Medulla oblongata (tissue), 1 donor: ENCODE data around the gene AUTS2.
"Not testable (repeated sequence)": the region's sequence is repeated elsewhere in the genome, so short reads cannot be mapped to it uniquely, and the experiment has no call there.

ENCODE experiments used
- DNase-seq: peaks from one replicate; pipeline ENCODE4 v3.0.0-alpha.2; 2015; ENCODE audit errors: extremely low spot score

The AUTS2 gene

DNA sequence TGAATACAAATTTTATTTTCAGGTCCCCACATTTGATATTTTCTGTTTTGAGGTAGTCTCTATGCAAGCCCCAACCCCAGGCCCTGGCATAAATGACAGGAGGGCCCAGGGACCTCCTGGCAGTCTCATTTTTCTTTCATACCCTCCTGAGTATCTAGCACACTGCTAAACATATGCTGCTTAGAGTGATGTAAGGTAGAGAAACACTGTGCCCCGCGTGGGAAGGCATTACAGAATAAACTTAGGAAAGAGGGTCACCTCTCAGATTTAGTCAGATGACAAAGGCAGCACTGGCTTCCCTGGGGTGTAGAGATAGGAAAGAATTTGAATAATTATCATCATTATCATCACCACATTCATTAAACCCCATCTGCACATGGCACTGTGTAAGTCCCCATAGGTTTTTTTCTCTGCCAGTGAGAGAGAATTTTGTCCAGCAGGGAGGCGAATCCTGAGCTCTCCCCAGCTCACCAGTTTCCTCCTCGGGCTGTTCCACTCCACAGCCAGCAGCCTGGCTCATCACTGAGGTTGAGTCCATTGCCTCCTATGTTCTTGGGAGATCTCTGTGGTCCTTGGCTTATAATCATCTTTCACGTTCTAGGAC is 1026.3 kb downstream of the AUTS2 start:
- no peak for DNase-seq

DNA sequence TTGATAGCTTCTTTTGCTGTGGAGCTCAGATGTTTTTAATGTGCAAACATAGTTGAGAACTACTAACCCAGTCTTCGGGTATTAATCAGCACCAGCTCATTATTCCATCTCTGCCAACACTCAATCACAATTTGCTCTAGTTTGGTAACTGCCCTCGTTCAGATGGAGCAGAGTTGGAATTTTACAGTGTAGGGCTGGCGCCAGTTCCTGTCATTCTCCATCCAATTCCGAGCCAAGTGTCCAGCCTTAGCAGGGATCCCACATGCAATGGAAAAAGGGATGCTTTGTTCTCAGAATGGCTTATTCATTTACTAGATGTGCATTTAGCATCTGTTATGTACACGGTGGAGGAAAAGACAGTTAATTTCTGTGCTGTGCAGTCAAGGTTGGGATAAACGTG is 1029.2 kb downstream of the AUTS2 start:
- no peak for DNase-seq

DNA sequence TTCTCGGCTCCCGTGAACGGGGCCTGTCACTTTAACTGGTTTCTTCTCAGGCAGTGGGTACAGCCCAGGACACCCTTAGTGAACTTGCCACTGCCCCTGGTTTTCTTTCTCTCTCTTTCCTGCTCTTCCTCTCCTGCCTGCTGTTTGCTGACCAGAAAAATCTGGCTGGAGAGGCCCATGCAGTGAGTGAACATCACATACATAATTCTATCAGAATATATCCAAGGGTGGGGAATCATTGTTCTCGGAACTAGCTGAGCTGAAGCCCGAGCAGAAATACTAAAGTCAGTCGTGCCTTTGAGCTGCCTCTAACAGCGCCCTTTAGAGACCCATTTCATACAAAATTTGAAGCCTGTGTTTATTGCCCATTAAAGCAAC is 1032.2 kb downstream of the AUTS2 start:
- no peak for DNase-seq

DNA sequence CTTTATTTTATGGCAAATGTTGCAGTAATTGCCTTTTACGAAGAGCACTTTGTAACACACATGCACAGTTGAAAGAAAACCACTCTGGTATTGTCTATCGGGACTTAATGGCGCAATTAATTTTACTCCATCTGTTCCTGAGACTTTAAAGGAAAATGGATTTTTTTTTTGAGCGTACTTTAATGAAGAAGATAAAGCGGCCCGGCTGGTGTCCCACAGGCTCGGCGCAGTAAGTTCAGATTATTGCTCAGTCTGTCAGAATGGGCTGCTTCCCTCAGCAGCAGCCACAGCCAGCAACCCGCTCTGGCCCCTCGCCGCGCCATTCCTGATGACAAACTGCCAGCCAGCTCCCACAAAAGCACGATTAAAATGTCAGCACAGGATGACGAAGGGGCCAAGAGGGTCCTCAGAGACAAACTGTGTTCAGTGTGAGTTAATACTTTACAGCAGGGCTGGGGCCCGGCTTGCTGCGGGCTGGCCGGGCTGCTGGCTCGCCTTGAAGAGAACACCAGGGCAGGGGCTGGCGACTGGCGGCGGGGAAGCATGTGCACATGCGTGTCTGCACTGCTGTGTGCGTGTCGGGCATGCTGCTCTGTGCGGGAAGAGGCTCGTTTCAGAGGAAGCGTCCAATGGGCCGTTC is 1032.7 kb downstream of the AUTS2 start:
- no peak for DNase-seq

DNA sequence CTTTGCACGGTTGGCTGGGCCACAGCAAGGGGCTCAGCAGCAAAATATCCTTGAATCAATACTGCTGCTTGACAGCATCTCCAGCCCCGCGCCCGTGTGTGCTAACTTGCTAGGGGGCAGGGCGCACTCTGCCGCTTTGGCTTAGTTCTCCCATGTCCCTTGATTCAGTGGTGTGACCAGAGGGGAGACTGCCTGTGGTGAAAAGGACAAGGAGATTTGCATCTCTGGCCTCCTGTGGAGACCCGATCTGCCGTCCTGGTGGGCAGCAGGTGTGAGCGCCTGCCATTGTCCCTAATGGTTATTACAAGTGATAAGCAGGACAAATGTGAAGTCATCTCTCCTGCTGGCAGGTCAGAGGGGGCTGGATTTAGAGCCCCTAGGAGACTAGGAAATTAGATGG is 1033.4 kb downstream of the AUTS2 start:
- DNase-seq = no peak

DNA sequence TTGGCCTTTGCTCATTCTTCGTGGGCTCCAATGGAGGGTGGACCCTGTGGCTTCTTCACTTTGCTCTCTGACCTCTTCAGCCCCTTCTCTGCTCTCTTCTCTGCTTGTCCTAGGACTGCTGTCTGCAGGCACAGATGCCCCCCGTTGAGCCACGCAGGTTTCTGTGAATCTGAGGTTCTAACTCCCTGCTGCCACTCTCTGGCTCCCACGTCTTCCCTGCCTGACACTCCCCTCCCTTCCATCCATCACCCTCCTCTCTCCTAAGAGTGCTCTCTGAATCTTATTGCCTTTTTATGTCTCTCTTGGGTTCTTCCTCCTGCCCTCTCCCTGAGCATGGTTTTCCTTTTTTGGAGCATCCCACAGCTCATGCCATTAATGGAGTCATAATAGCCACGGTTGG is 1034.1 kb downstream of the AUTS2 start:
- no peak for DNase-seq

DNA sequence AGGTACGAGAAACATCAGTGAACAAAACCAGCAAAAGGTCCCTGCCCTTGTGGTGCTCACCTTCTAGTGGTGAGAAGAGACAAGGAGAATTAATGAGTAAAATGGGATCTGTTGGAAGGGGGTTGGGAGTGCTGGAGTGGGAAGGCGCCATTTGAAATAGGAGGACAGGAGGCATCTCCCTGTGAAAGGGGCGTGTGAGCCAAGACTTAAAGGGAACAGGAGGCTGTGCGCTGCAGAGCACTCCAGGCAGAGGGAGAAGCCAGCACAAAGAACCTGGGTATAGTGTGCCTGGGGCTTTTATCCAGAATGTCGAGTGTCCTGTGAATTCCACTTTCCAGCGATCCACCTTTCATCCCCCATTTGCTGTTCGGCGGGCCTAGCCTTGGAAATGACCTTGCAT is 1035.8 kb downstream of the AUTS2 start:
- no peak for DNase-seq

DNA sequence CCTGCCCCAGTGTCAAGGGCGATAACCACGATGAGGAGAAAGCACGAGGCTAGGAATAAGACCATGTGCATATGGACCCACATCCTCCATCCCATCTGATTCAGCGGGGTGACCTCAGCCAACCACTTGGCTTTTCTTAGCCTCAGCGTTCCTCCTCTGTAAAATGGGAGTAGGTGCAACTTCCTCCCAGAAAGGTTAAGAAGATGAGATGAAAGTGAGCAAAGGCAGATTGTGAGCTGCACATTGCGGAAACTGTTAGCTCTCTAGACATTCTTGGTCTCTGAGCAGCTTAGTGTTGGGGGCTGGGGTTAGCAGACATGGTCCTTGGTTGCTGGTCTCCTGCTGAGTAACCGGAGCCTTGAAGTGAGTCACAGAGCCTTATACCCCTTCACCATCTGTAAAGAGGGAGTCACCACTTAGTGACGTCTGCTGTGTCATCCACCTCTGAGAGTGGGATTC is 1036.4 kb downstream of the AUTS2 start:
- DNase-seq = no peak

DNA sequence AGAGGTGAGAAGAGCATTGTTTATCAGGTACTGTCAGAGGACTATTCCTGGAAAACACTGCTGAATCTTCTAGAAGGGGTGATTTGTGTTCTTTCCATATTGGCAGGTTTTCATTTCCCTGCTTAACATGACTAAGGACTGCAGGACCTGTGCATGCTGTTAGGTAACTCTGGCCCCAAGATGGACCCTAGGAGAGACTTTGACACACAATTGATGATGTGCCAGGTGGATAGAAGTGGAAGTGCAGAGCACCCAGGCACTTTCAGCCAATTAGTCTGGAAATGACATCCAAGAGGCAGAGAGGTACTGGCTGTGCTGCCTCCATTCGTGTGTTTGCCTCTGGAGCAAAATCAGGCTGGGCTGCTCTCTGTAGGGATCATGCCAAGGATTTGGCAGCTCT is 1037.4 kb downstream of the AUTS2 start:
- no peak for DNase-seq

DNA sequence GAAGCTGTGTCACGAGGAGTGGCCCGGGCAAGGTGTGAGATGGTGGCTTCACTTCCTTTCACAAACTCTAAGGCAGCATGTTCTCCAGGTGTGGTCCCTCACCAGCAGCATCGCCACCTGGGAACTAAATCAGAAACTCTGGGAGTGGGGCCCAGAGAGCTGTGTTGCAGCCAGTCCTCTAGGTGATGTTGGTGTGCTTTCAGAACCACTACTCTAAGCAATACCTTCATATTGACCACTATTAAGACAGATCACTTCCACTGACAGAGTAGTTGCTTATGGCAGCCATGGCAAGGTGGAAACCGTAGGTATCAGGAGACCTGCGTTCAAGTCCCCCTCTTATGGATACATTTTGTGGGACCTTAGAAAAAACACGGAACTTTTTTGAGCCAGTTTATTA is 1037.9 kb downstream of the AUTS2 start:
- no peak for DNase-seq

DNA sequence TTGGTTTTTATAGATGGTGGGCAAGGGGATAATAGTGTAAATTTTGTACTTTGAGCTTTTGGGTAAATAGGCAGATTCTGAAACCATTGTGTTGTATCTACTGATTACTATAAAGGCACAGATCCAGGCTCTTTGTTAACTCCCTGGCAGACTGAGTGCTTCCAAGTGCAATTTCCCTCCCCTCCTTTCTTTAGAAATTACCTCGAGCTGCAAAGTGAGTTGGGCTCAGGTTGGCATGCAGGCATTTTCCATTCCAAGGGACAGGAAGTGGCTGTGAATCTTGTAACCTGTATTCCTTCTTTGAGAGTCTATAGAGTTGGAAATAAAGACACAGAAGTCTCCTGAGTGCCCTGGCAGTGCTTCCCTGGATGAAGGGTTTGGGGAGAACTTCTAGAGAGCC is 1039.5 kb downstream of the AUTS2 start:
- no peak for DNase-seq

DNA sequence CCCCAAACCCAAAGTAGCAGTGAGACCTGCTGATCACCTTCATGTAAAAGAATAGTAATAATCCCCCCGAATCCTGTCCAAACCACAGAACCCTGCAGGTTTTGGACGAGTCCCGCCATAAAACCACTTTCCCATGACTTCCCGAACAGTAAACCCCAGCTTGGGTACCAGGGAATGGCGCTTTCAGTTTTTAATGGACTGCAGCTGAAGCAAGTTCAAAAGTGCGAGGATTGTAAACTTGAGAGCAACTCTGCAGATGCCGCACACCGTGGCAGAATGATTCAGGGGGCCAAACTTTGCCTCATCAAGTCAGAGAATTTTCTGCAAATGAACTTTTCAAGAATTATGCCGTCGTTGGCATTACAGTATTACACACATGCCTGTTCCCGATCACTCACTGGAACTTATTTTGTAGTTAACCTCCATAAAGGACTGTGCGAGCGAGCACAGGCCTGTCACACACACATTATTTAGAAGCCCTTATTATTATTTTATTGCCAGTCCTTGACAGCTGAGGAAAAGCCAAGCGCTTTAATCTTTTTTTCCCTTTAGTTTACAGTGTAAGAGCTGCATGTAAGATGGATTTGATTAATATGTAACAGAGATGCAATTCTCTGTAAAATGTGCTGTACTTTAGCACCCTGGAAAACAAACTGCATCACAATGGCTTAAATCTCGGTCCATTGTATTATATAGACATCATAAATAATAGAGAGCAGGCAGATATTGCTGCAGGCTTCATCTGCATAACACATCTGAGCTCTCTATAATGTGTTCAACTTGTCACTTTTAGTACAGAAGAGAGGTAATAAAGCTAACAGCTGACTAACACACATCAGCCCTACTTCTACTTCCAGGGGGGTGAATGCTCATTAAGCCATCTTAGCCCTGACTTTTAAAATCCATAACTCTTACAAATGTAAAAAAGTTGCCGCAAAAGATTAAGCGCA is 1040.2 kb downstream of the AUTS2 start:
- no peak for DNase-seq

DNA sequence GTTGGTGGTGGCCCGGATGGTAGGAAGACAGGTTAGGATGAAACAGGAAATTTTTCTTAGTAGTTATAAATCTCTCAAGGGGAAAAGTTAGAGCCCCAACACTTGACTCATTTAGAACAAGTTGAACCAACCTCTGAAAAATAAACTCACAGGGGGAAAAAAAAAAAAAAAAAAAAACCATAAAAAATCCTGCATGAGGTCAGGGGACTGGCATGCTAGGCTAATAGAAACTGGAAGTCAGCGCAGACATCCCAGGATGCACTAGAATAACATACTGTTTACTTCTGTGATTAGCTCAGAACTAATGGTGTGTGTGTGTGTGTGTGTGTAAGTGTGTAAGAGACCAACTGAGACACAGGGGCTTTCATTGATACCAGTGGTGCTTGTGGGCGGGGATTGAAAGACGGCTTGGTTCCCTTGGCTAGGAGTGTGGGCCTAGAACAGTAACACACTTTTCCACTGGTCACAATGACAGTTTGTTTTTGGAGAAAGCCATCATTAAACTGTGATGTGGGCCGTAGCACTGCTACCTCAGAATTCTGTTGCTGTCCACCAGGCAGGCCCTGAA is 1042.1 kb downstream of the AUTS2 start:
- DNase-seq = no peak

DNA sequence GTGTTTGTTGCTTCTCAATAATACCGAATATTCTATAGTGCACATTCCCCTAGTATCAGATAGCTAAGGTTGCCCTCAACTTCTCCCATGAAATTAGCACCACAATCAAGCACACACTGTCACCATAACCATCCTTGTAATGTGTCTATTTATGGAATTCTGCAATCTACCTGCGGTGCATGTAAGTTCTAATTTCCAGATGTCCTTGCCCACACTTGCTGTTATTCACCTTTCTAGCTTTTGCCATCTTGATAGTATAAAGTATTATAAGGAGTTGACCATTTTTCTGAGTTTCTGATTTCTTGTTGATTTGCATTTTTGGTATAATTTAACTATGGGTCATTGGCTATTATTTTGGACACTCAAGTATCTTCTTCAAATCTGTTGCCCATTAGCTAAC is 1043.6 kb downstream of the AUTS2 start:
- DNase-seq = no peak

DNA sequence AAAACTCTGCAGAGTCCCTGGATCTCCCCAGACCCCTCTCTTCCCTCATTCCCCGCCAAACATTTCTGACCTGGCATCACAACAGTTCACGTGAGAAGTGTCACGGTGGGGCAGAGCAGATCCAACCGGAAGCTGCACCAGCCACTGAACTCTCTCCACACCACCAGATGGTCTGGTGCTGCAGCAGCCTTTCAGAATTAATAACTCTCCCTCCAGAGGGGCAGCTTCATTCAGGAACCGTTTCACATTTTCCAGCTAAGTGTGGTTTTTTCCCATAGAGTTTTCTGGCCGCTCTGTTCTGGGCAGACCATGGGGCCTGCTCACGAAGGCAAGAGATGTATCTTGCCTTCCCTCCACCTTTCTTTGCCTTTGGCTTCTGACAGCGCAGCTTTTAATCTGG is 1047.0 kb downstream of the AUTS2 start:
- DNase-seq = no peak

DNA sequence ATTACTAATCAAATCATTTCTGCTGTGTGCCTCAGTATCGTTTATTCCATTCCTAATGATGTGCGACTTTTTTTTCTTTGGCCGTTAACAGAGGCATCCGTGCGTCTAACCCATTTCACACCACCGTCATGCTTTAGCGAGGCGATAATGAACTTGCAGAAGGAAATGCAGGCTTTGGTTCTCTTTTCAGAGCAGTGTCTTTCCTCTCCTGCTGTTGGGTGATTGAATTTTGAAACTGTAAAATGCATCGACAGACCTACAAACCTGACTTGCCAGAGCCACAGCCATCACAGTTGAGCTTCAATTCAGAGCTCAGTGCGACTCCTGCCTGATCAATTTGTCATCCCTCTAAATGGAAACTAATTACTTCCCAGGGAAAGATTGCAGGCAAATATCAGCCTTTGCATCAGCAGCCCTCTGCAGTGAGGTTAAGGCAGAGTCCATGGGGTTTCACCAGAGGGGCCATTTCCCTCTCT is 1047.6 kb downstream of the AUTS2 start:
- no peak for DNase-seq

DNA sequence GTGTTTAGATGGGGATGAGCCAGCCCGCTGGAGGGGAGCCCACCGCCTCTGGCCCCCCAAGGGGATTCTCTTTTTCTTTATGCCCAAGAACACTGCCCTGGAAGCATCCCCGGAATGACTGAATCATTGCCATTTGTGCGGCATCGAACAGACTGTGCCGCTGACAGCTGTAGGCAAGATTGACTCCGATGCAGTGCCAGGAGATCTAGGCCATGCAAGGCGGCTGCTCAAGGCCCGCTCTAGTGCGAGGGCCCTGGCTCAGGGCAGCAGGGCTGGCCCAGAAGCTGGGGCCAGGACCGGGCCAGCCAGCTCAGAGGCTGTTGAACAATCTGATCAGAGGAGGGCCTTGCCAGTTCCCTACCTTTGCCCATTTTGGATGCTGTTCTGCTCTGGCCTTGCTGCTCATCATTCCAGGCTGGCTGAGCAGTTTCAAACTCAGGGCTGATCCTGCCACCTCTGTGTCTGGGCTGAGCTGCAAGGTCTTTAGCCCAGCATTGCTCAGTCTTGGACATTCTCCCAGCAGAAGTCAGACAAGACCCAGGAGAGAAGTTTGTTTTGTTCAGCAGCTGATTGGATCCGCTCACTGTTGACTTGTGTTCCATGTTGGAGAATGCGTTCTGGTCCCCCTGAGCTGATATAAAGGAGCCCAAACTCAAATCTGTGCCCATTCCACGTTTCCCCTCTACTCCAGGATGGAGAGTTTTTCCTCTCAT is 1048.4 kb downstream of the AUTS2 start:
- peak; percentile 25 for DNase-seq

DNA sequence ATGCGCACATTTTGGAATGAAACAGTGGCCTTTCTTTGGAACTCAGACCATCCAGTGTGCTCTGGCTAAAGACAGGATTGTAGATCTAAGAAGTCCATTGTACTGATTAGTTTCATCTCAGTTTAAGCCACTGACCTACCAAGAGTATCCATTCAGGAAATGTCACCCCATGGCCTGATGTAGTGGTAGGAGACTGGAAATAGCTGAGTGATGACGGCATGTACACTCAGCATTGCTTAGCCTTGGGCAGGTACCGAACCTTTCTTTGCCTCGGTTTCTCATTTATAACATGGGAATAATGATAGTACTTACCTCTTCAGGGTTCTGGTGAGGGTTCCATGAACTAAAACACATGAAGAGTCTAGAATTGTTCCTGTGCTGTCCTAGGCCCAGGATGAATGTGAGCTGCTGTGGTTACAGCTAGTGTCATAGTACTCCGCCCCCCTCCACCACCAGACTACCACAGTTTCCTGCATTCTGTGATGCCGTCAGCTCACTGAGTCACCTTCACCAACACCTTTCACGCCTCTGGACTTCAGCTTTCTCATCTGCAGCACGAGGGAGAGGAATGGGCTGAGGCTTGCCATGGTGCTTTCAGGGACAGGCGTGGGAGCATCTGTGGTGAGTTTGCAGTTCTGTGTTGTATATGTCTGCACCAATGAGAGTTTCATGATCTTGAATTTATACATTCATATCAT is 1049.7 kb downstream of the AUTS2 start:
- DNase-seq = no peak

DNA sequence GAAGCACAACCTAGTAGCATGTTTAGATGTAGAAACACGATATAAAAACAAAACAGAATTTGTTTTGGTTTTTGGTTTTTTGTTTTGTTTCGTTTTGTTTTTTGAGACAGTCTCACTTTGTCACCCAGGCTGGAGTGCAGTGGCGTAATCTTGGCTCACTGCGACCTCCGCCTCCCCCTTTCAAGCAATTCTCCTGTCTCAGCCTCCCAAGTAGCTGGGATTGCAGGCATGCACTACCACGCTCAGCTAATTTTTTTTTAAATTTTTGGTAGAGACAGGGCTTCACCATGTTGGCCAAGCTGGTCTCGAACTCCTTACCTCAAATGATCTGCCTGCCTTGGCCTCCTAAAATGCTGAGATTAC is 1050.2 kb downstream of the AUTS2 start:
- DNase-seq = not testable (repeated sequence)

DNA sequence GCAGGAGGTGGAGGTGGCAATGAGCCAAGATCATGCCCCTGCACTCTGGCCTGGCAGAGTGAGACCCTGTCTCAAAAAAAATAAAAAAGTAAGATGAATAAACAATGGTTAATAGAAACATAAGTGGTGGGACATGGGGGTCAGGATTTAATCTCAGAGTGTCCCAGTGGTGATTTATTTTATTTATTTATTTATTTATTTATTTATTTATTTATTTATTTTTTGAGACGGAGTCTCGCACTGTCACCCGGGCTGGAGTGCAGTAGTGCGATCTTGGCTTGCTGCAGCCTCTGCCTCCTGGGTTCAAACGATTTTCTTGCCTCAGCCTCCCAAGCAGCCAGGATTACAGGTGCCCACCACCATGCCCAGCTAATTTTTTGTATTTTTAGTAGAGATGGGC is 1051.0 kb downstream of the AUTS2 start:
- DNase-seq = no peak

DNA sequence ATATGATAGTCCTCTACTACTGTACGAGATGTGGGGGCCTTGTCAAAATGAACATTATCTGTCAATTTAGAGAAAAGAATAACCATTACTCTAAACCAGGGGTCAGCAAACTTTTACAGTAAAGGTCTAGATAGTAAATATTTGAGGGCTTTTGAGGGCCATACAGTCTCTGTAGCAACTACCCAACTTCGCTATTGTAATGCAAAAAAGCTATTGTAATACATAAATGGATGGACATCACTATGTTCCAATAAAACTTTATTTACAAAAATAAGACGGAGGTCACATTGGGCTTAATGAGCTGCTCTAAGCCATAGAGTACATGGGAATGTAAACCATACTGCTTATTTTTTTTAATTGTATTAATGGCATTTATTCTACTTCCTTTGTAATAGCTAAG is 1055.9 kb downstream of the AUTS2 start:
- DNase-seq = no peak
